HG03521 (cell line): Measurements from ENCODE around the gene KRT32.

Experiments used
- ATAC-seq: cut with Tn5 transposase; IDR thresholded peaks from one replicate; pipeline ENCODE4 v1.9.1; 2021; ENCODE audit warnings: mild to moderate bottlenecking, moderate library complexity; ENCODE audit not compliant: unreplicated experiment

The KRT32 gene

DNA sequence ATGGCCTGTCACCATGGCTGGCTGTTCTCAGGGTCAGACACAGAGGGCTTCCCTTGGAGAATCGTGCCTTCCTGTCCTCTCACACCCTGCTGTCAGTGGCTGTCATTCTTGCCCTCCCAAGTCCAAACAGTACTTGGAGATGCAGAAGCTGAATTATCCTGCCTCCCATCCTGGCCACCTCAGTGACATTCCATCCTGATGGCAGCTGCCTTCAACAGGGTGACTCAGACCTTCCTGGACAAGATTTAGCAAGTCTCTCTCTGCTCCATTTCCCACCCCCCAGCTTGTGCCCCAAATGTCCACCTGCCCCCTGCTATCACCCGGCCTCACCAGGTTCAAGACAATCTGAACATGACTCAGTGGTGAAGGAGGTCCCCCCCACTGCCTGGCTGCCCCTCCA is 27.3 kb upstream of the KRT32 start:
- ATAC-seq, result no peak

DNA sequence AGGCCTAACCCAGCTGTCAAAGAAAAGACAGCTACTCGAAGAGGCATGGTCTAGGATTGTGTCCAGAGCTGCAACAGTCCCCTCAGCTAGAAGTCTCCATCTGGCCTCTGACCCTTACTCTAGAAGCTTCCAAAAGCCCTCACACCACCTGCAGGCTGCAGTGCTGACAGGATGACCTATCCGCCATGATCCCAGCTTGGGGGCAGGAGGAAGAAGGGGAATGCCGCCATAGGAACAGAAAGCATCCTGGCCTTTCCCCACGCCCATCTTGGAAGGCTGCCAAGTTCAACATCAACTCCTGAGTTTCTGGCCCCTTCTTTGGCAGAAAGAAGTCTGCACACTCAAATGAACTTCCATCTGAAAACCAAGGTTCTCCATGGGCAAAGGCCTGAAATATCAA is 25.6 kb upstream of the KRT32 start:
- ATAC-seq, result no peak

DNA sequence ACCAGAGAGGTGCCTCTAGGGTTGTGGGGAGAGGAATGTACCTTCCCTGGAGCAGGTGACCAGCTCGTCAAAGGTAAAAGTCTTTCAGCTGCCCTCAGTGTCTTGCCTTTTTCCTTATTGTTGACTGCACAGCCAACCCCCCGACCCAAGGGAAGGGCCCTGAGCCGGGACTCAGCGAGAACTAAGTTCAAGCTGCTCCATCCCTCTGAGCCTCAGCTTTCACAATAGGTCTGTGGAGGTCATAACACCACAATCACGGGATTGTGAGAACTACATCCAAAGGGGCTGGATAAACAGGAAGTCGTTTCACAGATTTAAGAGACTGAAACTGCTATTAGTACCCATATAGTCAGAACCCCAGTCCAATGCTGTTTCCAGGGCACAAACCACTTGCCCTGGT is 25.2 kb upstream of the KRT32 start:
- no peak for ATAC-seq

DNA sequence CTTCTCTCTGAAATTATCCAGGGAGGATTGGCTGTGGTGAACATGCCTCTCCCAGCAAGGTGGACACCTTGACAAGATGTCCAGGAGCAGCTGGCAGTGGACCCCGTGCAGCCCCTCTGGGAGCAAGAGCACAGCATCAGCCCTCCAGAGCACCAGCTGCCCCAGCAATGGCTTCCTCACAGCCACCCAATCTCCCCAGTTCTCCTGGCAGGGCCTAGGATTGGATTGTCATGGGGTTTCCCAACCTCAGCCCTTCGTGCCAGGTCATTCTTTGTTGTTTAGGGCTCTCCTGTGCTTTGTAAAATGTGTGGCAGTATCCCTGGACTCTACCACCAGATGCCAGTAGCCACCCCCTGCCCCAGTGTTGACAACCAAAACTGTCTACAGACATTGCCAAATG is 24.3 kb upstream of the KRT32 start:
- ATAC-seq, result no peak

DNA sequence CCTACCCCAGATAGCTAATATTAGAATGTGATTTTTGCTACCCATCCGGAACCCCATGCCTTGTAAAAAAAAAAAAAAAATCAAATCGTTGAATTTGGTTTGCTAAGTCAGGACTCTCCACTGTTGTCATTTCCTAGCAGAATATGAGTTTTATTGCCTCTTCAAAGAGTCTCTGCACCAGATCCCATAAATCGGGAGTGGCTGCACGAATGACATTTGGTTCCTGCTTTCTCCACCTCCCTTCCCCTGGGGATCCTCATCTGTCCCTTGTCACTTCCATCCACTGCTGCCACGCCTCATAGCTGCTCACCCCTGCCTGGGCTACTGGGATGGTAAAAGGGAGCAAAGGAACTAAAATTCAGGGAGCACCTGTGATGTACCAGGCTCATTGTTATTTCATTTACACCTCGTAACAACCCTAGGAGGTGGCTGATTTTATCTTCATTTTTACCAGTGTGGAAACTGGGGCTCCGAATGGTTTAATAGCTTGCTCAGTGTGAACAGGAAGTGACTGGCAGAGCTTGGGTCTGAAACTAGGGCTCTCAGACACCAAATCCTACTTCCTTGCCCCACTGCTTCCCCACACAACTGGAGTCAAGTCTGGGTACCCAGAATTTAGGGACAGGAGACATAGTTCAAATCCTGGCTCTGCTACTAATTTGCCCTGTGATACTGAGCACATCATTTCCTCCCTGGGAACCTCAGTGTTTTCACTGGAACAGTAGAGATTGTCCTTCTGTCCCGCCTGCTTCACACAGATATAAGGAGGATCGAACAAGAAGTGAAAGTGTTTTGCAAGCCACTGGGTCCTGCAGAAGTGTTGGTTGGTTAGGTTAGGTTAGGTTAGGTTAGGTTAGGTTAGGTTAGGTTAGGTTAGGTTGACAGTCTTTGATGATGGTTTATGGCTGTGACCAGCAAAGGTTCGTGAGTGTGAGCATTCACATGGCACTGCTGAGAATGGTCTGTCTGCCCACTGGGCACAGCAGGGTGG is 23.1 kb upstream of the KRT32 start:
- no peak for ATAC-seq

DNA sequence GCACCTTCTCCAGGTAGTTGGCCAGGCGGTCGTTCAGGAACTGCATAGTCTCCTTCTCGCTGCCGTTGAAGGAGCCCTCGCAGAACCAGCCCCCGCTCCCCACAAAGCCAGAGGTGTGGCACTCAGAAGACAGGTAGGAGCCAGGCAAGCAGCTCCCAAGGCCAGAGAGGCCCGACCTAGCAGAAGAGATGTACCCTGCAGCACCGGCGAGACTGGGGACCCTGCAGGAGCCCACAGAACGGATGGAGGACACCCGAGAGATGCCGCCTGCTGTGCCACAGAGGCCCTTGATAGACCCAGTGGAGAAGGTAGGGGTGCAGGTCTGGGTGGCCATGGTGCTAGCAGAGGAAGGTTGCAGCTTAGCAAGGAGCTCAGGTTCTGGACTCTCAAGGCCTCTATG is 22.3 kb upstream of the KRT32 start, which contains the start of gene KRT36:
Gene KRT36 (minus strand): TSS at position 380 of the 400 bp plus-strand sequence. CDS start 46 bp downstream, at position 334.
- no peak for ATAC-seq

DNA sequence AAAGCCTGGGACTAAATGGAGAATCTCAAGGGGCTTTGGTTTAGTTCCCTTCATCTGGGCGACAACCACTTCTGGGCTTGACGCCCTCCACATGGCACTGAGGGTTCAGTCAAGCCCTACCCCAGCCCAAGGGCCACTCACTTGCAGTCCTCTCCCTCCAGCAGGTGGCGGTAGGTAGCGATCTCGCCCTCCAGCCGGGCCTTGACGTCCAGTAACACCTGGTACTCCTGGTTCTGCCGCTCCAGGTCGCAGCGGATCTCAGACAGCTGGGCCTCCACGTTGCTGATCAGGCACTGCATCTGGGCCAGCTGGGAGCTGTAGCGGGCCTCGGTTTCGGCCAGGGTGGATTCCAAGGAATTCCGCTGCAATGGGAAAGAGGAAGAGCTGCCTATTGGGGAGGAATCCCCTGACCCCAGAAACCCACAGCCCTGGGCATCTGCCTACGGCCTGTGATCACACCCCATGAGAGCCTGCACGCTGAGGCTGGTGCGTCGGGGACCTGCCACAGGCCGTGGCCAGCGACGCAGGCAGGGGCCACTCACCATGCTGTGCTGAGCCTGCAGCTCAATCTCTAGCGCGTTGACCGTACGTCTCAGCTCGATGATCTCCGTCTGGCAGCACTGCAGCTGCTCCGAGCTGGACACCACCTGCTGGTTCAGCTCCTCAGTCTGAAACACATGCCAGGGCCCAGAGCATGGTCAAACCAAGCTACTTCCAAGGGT is 19.8 kb upstream of the KRT32 start:
- ATAC-seq, result no peak

DNA sequence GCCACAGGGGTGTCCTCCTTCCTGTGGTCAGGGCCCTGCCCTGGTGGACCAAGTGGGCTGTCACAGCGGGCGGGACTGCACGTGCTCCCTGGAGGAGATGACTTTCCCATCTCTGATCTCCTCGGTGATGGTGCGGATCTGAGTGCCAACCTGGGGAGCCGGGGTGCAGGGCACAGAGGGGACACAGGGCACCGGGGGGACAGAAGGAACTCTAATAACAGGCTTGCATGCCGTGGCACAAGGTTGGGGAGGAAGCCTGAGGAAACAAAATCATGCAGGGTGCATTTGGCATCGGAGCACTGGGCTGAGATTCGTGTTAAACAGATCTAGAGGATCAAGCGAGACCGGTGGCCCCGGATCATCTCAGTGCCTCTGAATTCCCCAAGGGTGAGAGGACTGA is 19.1 kb upstream of the KRT32 start:
- no peak for ATAC-seq

DNA sequence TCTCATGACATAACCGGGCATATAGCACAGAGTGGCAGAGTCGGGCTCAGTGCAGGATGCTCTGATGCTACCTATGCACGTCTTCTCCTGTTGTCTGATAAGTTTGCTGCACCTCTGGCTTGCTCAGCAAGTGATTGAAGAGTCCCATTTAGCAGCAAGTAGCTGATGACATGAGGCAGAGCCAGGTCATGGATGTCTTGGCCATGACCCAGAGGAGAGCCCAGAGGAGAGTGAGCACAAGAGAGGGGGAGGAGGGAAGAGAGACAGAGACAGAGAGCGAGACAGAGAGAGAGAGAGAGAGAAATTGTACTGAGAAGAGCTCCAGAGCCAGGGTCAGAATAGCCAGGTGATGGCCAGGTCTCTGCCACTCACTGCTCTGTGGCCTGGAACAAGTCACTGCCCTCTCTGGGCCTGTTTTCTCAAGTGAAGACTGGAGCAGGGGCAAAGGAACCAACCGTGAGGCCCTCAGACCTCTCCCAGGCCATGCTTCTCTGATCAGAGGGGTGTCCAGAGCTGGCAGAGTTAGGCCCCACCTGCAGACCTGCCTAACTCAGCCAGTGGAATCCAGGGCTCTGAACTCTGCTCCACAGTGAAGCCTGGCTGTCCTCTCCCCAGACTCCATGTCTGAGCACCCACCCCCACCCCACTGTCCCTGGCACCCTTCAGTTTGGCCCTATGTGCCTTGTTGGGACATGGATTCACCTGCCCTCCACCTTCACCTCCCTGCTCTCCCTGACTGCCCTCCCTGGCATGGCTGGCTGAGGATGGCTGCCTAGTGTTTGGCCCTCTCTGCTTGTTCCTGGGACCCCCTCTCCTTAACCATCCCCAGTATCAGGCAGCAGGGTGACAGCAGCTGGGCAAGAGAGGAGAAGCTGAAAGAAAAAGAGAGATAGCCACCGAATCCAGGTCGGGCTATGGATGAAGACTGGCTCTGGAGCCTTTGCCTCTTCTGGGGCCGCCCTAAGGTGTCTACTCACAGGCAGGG is 18.0 kb upstream of the KRT32 start:
- no peak for ATAC-seq

DNA sequence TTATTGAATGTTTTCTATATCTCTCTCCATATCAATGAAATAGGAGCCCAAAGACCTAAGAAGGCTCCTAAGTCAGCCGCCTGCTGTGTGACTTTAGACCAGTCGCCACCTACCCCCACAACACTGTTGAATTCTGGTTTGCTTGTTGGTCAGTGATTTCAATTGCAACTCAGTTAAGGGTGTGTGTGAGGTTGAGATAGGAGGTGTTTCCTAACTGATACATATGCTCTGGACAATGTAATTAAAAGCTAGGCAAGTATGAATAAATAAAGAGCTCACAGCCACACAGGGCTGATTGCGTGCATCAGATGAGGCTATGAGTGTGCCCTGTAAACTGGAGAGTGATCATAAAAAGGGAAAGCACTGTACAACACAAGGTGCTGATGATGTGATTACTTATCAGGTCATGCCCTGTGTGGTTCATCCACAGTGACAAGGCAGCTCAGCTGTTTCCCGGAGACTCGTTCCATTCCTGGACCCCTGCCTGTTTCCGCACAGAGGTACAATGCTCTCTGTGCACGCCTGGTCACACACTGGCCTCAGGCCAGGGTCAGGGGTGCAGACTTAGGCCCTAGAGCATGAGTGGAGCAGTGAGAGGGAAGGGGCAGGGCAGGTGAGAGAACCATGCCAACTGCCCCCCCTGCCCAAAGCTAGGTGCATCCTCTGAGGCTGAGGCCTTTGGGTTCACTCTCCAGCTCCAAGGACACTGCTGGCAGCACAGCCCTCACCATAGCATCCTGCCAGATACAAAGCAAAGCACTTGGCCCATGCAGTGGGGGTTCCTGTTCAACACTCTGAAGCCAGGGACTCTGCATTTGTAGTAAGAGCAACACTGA is 17.0 kb upstream of the KRT32 start:
- ATAC-seq, result no peak

DNA sequence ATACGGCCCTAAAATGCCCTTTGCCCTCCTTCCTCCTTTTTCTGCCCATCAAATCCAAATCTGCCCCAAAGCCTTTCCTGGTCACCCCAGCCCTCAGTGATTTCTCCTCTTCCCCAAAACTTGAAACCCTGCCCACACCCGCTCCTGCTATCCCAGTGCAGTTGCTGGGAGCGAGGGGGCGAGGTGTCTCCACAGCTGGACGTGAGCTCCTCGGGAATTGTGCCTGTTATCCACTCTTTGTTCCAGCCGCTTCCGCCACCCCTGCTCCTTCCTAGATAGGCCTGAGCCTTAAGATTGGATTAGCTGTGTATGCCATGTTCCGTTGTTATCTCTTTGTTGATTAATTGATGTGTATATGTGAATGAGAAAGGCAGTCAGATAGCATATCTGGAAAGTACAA is 16.3 kb upstream of the KRT32 start:
- no peak for ATAC-seq

DNA sequence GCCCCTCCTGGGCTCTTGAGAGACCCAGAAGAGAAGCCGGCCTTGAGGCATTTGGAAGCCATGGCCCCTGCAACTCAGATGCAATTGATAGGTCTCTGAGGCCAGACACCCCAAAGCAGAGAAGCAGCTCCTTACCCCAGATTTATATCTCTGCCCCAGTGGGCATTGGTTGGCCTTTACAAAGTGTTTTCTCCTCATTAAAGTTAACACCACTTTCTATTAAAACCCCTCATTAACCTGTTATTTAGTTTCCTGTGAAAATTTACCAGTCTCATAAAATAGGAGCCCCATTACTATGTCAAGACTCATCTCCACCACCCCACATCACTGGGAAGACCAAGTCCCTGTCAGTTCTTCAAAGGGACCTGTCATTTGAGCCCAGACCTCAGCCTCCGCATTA is 13.8 kb upstream of the KRT32 start, which contains the start of gene KRT35:
Gene KRT35 (minus strand): TSS at position 116 of the 400 bp plus-strand sequence. CDS start 54 bp downstream, at position 62.
- no peak for ATAC-seq

DNA sequence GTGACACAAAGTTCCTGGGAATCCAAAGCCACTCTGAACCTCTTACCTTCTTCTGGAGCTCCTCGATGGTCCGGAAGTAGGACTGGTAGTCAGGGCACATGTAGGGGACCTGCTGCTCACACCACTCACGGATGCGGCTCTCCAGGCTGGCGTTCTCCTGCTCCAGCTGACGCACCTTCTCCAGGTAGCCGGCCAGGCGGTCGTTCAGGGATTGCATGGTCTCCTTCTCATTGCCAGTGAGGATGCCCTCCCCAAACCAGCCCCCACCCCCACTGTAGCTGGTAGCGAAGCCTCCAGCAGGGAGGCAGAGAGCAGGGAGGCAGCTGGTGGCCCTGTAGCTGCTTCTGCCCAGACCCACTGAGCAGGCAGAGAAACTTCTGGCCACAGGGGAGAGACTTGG is 13.4 kb upstream of the KRT32 start:
- no peak for ATAC-seq

DNA sequence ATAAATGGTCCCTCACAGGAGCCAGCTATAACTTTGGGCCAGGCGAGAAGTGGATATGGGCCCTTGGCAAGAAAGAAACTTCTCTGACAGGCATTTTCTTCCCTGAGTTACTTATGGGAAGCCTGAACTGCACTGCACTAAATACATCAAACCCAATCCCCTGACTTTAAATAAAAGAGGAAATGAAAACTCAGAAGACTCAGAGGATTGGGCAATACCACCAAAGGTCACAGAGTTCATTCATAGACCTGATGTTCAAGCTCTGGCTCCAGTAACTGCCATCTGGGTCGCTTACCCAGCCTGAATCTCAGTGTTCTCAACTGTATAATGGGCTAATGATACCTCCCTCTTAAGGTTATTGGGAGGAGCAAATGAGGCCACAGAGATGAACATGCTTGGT is 12.9 kb upstream of the KRT32 start:
- no peak for ATAC-seq

DNA sequence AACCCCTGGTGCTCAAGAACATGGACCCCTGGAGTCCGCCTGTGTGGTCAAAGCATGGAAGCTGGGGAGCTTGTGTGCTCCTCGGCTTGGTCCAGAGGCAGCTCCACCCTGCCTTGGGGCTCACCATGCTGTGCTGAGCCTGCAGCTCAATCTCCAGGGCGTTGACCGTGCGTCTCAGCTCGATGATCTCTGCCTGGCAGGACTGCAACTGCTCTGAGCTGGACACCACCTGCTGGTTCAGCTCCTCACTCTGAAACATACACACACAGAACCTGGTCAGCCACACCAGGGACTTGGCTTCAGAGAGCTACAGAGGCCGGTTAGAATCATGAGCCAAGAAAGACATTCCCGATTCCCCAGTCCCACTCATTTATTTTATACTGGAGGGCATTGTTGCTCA is 11.1 kb upstream of the KRT32 start:
- ATAC-seq, result no peak

DNA sequence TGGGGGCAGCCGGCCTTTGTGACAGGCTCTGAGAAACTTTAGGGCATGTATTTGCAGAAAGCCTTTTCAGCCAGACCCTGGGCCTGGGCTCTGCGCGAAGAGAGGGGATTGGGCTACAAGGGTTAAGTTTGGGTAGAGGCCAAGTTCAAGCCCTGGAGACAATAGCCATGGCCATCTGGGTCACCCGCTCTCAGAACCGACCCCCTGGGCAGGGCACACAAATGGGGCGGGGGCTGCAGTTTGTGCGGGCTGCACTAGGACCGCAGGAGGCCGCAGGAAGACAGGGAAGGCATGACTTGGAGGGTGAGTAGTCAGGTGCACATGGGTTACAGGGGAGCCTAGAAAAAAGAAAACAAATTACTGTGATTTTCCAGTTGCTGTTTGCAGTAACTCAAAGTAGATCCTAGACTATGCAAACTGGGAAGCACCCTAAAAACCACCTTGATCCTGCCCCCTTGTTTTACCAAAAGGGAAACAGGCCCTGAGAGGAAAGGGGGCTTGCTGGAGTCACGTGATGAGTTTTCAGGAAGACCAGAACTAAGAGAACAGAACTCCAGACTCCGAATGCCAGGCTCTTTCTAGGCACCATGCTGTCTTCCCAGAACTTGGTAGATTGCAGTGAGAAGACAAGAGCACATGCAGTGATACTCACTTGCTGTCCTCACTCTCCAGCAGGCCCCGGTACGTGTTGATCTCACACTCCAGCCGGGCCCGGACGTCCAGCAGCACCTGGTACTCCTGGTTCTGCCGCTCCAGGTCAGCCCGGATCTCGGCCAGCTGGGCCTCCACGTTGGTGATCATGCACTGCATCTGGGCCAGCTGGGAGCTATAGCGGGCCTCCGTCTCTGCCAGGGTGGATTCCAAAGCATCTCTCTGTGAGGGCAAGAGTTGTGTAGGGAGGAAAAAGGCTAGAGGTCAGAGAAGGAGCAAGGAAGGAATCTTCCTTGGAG is 10.0 kb upstream of the KRT32 start:
- ATAC-seq, result no peak

DNA sequence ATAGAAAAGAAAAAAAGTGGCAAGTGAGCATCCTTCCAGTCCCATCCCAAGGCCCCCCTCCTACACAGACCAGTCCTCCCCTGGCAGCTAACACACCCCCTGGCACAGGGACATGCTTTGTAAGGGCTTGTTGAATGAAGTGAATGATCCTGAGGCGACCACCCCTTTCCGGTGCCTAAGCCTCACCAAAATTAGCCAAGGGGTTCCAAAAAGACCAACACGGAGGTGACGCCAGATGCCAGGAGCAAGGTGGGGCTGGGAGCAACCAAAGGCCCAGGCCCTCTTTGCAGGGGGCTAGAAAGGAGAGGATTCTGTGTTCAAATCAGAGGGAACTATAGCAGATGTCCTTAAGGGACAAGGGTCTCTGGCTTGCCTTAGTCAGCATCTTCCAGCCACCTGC is 8.2 kb upstream of the KRT32 start:
- ATAC-seq, result no peak

DNA sequence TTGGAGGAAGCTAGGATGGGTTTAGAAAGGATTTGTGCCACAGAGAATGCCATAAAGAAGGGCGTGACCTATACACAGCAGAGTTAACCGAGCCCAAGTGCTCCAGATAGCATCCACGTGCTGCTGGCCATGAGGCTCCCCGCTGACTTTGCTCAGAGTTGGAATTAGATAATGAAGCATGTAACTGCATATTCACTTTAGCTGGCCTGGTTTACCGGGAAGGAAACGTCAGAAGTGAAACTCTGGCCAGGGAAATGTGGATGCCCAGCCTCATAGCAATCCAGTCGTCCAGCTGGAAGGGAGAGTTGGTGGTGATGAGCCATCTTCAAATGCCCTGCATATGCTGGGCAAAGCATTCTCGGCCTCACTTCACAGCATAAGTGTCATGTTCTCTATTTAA is 7.7 kb upstream of the KRT32 start:
- no peak for ATAC-seq

DNA sequence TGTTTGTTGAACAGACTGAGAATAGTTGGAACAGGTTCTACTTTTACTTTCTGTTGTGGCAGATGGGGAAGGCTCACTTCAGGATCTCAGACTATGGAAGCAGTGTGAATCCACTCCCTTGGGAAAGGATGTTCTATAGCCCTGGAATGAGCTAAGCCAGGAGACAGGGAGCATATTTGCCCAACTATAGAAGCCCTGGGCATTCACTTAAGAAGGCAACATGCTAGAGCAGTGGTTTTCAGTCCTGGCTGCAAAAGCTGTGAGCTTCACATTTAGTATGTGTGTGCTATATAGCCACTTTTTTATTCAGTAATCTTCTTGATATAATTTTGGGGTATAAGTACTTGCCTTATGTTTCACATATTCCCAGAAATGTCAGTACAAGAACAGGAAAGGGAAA is 1.2 kb upstream of the KRT32 start:
- ATAC-seq, result no peak
